HG02943 (cell line): ENCODE data around the gene CADM2.
"Not testable (repeated sequence)": the region's sequence is repeated elsewhere in the genome, so short reads cannot be mapped to it uniquely, and the experiment has no call there.

ENCODE experiments used
- ATAC-seq: cut with Tn5 transposase; IDR thresholded peaks from one replicate; pipeline ENCODE4 v1.9.1; 2021; ENCODE audit warnings: mild to moderate bottlenecking, low read depth, moderate library complexity; ENCODE audit not compliant: unreplicated experiment

CADM2 gene

GRCh38 chr3:85864896-85865295 lies 906.1 kb downstream of the CADM2 start:
- no peak for ATAC-seq

GRCh38 chr3:85867072-85867471 lies 908.3 kb downstream of the CADM2 start:
- ATAC-seq, result no peak

- ATAC-seq, result no peak
These were observed 916.8 kb downstream of the CADM2 start for GRCh38 chr3:85875589-85875988.

- ATAC-seq, result no peak
These were observed 918.8 kb downstream of the CADM2 start for GRCh38 chr3:85877631-85878030.

- ATAC-seq, result no peak
These were observed 923.1 kb downstream of the CADM2 start for GRCh38 chr3:85881833-85882393.

- no peak for ATAC-seq
These were observed 931.3 kb downstream of the CADM2 start for GRCh38 chr3:85890043-85890555.

- ATAC-seq, result no peak
These were observed 944.6 kb downstream of the CADM2 start for GRCh38 chr3:85903434-85903833.

GRCh38 chr3:85912980-85913379 lies 954.2 kb downstream of the CADM2 start:
- no peak for ATAC-seq

- ATAC-seq, result no peak
These were observed 963.6 kb downstream of the CADM2 start for GRCh38 chr3:85922374-85922773.

GRCh38 chr3:85930718-85931117 lies 971.9 kb downstream of the CADM2 start:
- no peak for ATAC-seq

GRCh38 chr3:85933326-85933725 lies 974.5 kb downstream of the CADM2 start:
- no peak for ATAC-seq

- ATAC-seq, result no peak
These were observed 976.4 kb downstream of the CADM2 start for GRCh38 chr3:85935171-85935570.

- ATAC-seq, result no peak
These were observed 980.3 kb downstream of the CADM2 start for GRCh38 chr3:85939074-85939482.

GRCh38 chr3:85950435-85950834 lies 991.6 kb downstream of the CADM2 start:
- no peak for ATAC-seq

GRCh38 chr3:85960793-85961192 lies 1002.0 kb downstream of the CADM2 start:
- ATAC-seq, result no peak

- no peak for ATAC-seq
These were observed 1019.0 kb downstream of the CADM2 start for GRCh38 chr3:85977615-85978338.

GRCh38 chr3:85979034-85979433 lies 1020.2 kb downstream of the CADM2 start:
- no peak for ATAC-seq

- not testable (repeated sequence) for ATAC-seq
These were observed 1030.8 kb downstream of the CADM2 start for GRCh38 chr3:85989581-85989980.

- no peak for ATAC-seq
These were observed 1070.8 kb downstream of the CADM2 start for GRCh38 chr3:86029590-86029989.

GRCh38 chr3:86037916-86038315 lies 1079.1 kb downstream of the CADM2 start:
- no peak for ATAC-seq

GRCh38 chr3:86046436-86047136 lies 1087.8 kb downstream of the CADM2 start:
- no peak for ATAC-seq

- no peak for ATAC-seq
These were observed 1088.4 kb downstream of the CADM2 start for GRCh38 chr3:86047161-86047560.
